Erythroblast (primary cell): ENCODE results near the gene C12orf50.

Experiments
- GATA1 ChIP-seq: IDR thresholded peaks from 2 replicates; pipeline ENCODE4 v1.6.1; 2011; ENCODE audit warnings: low read depth, mild to moderate bottlenecking, control low read depth, low read length, moderate library complexity
- POLR2A ChIP-seq: IDR thresholded peaks from 2 replicates; pipeline ENCODE4 v1.6.1; 2011; ENCODE audit warnings: mild to moderate bottlenecking, low read length

GRCh38 chr12:87975879-87976278, 53.3 kb downstream of the C12orf50 start:
- TF ChIP-seq POLR2A (no peak), GATA1 (no peak)
